ENCODE data around the gene NIPAL1.

NIPAL1 gene

DNA sequence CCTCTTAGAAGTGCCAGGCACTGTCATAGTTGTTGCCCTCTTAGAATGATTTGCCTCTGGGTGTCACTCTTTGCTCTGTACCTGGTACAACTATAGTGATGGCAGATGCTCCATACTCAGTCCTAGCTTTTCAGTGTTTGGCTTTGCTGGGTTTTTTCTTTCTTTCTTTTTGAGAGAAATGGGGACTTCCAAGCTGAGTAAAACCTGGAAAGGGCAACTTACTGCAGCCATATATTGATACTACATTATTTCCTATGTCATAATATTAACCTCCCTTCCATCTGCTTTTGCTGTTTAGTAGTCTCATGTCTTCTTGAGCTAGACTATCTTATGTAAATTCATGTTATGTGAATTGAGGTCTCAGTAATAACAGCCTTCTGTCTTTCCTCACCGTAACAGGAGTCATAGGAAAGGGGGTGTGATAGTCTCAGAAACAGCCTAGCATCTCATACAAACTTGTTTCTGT, 49.0 kb downstream of the NIPAL1 start:
- TF ChIP-seq GATA1 (IDR thresholded peaks at IDR 0.05; ENCODE audit: low read depth, low read length) (no peak), POLR2A (IDR thresholded peaks at IDR 0.05; ENCODE audit: low read length) (no peak)

DNA sequence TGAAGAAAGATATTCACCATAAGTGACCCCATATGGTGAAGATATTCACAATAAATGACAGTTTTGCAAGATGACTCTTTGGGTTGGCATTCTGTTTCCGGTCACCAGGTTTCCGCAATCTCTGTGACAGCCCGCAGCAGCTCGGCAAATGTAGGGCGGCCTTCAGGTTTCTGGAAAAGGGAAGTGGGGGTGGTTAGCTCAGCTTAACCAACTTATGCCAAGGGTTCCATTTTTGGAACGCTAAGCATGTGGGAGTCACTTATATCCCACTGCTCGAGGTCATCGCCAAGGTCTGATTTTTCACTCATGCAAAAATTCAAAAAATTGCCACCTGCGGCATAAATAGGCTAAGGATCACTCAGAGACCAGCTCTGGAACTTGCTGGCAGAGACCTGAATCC, 51.0 kb downstream of the NIPAL1 start:
- DNase-seq = no peak
- TF ChIP-seq POLR2A (IDR thresholded peaks at IDR 0.05; ENCODE audit: low read length) (no peak), GATA1 (IDR thresholded peaks at IDR 0.05; ENCODE audit: low read depth, low read length) (no peak)

More for the DNA sequence above, 49.0 kb downstream of the NIPAL1 start:
- no peak for DNase-seq

DNA sequence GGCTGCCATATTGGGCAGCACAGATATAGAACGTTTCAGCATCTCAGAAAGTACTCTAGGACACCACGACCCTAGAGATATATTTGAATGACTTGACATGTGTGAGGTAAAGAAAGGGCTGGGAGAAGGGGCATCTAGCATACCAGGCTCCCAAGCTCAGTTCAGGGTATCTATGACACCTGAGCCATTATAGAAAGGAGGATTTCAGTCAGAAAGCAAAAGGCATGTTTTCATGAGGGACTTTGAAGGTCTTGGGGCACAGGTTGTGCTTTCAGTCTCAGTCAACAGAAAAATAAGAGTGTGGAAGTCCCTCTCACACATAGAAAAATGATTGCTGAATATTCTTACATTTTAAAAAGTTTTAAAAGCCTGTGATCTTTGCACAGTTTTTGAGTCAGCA, 51.6 kb downstream of the NIPAL1 start:
- DNase-seq = no peak
- TF ChIP-seq GATA1 (IDR thresholded peaks at IDR 0.05; ENCODE audit: low read depth, low read length) (no peak), POLR2A (IDR thresholded peaks at IDR 0.05; ENCODE audit: low read length) (no peak)

DNA sequence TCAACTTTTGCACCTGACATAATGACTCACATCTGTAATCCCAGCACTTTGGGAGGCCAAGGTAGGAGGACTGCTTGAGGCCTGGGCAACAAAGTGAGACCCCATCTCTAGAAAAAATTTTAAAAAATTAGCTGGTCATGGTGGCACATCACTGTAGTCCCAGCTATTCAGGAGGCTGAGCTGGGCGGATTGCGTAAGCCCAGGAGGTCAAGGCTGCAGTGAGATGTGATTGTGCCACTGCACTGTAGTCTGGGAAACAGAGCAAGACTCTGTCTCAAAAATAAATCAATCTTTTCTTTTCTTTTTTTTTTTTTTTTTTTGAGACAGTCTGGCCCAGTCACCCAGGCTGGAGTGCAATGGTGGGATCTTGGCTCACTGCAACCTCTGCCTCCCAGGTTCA, 52.5 kb downstream of the NIPAL1 start:
- no peak for TF ChIP-seq GATA1 (IDR thresholded peaks at IDR 0.05; ENCODE audit: low read depth, low read length)
- no peak for TF ChIP-seq POLR2A (IDR thresholded peaks at IDR 0.05; ENCODE audit: low read length)
- no peak for DNase-seq

DNA sequence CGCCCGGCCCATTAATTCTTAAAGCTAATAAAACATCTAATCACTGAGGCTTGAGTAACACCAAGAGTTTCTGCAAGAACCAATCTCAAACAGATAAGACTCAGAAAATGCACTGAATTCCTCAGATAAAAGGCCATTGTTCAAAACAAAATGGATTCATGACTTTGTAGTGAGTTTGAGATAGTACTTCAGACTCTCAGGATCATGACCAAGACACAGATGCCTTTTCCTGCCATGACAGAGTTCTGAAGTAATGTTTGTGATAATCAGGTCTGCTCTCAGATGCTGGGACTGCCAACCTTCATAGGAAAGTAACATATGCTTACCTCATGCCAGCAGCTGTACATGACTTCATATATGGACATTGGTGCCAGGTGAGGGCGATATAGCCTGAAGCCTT, 54.6 kb downstream of the NIPAL1 start:
- TF ChIP-seq POLR2A (IDR thresholded peaks at IDR 0.05; ENCODE audit: low read length) = no peak
- no peak for TF ChIP-seq GATA1 (IDR thresholded peaks at IDR 0.05; ENCODE audit: low read depth, low read length)
- no peak for DNase-seq

DNA sequence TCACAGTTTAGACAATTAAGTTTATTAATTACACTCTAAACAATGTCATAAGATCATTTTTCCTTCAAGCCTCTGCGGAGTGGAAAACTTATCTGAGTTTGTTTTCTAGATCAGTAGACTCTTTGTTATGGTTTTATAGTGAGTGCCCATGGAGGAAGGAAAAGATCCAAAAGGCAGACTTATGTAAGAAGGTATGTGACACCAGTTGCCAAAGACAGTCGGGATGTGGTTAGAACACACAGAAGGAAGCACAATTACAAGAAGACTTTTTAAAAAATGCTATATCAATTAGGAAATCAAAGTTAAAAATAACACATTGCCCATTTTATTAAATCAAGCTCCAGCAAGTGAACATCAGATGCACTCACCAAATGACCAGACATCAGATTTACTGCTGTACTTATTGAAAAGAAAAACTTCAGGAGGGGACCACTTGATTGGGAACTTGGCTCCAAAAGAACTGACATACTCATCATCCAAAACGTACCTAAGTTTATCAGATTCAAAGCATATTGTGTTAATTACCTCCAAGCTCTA, 57.1 kb downstream of the NIPAL1 start:
- no peak for TF ChIP-seq GATA1 (IDR thresholded peaks at IDR 0.05; ENCODE audit: low read depth, low read length)
- no peak for TF ChIP-seq POLR2A (IDR thresholded peaks at IDR 0.05; ENCODE audit: low read length)
- no peak for DNase-seq

DNA sequence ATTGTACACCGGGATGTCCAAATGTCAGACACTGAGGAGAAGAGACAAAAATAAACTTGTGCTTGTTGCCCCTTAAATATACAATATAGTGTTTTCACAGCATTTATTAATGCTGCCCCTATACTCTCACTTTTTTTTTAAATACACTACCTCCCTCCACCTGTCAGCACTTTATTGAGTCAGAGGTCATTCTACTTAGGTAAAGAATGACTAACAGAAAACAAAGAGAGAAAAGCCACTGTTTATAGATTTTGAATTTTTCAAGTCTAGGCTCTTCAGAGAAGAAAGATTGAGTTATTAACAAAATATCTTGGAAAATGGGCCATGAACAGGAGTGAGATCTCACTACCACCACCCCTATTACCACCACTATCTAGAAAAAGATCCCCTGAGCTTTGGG, 58.1 kb downstream of the NIPAL1 start:
- DNase-seq = no peak
- no peak for TF ChIP-seq GATA1 (IDR thresholded peaks at IDR 0.05; ENCODE audit: low read depth, low read length)
- no peak for TF ChIP-seq POLR2A (IDR thresholded peaks at IDR 0.05; ENCODE audit: low read length)

DNA sequence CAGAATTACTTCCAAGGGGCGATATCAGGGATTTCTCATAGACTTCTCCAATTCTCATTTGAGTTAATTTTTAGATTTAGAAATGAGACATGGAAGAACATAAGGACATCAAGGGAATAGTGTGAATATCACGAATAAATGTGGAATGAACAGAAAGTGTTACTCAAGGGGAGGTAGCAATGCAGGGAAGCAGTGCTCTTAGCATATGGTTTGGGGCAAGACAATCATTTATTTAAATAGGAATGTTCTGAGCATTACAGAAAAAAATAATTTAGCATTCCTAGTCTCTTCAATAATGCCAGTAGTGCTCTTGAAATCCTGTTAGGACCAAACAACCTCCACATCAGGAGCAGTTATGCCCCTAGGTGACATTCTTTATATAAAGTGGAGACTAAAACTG, 61.9 kb downstream of the NIPAL1 start:
- no peak for DNase-seq
- TF ChIP-seq GATA1 (IDR thresholded peaks at IDR 0.05; ENCODE audit: low read depth, low read length) (no peak), POLR2A (IDR thresholded peaks at IDR 0.05; ENCODE audit: low read length) (no peak)

DNA sequence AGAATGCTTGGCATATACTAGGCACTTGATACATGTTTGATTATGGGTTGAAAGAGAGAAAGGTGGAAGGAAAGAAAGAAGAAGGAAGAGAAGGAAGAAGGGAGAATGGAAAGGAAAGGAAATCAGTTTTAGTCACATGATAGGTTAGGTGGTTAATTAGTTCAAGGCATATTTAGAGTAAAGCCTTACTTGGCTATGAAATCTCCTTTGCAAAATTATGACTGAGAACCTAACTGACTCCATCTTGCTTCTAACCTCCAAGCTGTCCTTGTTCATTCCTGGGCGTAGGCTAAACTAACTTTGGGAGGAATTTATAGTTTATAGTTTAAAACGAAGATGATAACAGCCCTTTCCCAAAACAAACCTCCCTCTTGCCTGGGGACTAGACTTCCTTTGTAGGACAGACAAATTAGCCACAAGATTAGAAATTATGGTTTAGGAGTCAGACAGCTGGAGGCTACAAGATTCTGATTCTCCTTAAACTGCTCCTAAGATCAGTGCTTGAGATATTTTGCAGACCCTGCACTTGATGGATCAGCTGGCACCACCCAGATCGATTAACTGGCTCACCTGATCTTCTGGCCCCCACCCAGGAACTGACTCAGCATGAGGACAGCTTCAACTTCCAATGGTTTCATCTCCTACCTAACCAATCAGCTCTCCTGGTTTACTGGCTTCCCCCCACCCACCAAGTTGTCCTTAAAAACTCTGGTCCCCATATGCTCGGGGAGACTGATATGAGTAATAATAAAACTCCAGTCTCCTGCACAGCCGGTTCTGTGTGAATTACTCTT, 62.5 kb downstream of the NIPAL1 start:
- DNase-seq = no peak
- no peak for TF ChIP-seq GATA1 (IDR thresholded peaks at IDR 0.05; ENCODE audit: low read depth, low read length)
- TF ChIP-seq POLR2A (IDR thresholded peaks at IDR 0.05; ENCODE audit: low read length) = no peak

DNA sequence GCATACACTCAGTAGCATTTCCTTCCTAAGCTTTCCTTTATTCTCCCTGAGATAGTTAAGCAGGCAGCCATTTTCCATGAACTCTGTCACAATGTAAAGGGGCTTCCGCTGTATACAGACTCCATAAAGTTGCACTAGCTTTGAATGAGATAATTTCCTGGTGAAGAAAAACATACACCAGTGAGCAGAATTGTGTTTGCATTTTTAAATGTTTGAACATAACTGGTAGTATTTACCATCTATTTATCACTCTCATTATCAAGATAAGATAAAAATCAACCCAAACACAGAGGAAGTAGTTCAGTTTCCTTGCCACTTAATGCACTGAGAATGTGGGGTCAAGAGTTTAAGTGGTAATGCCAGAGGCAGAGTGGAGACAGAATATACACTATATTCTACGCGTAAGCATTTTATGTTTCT, 63.4 kb downstream of the NIPAL1 start:
- no peak for TF ChIP-seq GATA1 (IDR thresholded peaks at IDR 0.05; ENCODE audit: low read depth, low read length)
- TF ChIP-seq POLR2A (IDR thresholded peaks at IDR 0.05; ENCODE audit: low read length) = no peak
- DNase-seq = no peak

DNA sequence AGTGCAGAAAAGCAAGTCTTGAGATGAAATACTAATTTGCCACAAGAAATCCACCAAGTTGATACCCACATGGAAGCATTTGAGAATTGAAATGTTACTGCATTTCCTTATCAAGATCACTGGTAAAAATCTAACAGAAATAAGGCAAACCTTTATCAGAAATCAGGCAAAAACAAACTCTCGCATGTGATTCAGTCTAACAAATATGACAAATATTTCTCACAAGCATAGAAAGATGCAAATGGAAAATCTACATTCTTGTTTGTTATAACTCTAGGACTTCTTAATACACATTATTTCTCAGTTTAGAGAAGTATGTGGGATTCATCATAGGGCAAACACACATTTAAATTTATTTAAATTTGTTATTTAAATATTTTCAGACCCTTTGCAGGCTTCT, 64.6 kb downstream of the NIPAL1 start:
- TF ChIP-seq POLR2A (IDR thresholded peaks at IDR 0.05; ENCODE audit: low read length) (no peak), GATA1 (IDR thresholded peaks at IDR 0.05; ENCODE audit: low read depth, low read length) (no peak)

DNA sequence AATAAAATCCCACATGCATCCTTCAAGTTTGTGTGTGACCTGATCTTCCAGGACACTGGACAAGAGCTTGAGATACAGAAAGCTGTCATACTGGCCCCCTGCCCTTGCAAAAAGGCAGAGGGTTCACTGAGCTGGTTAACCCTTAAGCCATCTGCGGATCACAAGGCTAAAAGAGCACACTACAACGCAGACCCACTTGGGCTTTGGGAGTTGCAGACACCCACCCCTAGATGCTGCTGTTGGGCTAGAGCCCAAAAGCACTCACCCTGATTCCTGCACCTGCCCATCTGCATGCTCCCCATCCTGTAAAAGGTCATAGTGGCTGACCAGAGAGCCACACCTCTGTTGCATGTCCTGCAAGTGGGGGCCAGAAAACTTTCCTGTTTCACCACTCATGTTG, 66.4 kb downstream of the NIPAL1 start:
- DNase-seq = no peak
- TF ChIP-seq POLR2A (IDR thresholded peaks at IDR 0.05; ENCODE audit: low read length) = no peak
- TF ChIP-seq GATA1 (IDR thresholded peaks at IDR 0.05; ENCODE audit: low read depth, low read length) = no peak

More for the DNA sequence above, 64.6 kb downstream of the NIPAL1 start:
- DNase-seq = no peak

DNA sequence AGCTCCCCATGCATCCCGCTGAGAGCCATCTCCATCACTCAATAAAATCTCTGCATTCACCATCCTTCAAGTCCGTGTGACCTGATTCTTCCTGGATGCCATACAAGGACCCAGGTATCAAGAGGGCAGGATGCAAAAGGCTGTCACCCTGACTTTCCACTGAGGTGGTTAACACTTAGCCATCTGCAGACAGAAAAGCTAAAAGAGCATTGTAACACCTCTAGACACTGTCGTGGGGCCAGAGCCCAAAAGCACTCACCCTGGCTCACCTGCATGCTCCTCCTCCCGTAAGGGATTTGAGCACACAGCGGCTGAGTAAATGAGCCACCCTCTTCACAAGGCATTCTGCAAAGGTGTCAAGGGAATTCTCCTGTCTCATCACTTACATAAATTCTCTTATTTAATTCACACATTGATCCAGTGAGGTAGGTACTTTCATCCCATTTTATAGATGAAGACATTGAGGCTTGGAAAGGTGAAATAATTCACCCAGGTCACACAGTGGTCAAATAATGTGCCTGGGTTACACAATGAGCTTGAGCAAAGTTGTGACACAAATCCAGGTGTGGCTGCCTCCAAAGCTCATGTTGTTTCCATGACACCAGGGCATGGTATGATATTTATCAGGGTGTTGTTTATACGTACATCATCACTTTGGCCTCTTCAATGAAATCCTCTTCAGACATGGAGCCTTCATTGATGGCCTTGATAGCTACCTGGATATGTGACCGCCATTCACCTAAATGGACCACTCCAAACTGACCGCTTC, 69.4 kb downstream of the NIPAL1 start:
- TF ChIP-seq POLR2A (IDR thresholded peaks at IDR 0.05; ENCODE audit: low read length) (no peak), GATA1 (IDR thresholded peaks at IDR 0.05; ENCODE audit: low read depth, low read length) (no peak)
- DNase-seq = no peak
